ENCODE results near the gene CEACAM8.

- TF ChIP-seq CTCF (conservative IDR thresholded peaks at IDR 0.05; ENCODE audit: low read depth, low read length), result no peak
- TF ChIP-seq EZH2 (IDR thresholded peaks at IDR 0.05; ENCODE audit: low read length, unreplicated experiment), result no peak
These were observed 18.5 kb downstream of the CEACAM8 start for GRCh38 chr19:42576241-42576640.

Measured in PC-3 (cell line).